Sigmoid colon (tissue), 7 donors: ENCODE results near the gene TDRD9. TPM values are rescaled to one million over a fixed set of nuclear protein-coding genes. Genes with fewer than 3 reads are reported as not detected.

Experiments
- DNase-seq: peaks from one replicate; pipeline ENCODE4 v3.0.0-alpha.2; 2019
- H3K27ac ChIP-seq, 4 donors: fragments of 200-600 bp; sonication (generic); one replicate each; pipeline ENCODE4 v1.5.1; 2016 to 2019; ENCODE audit warnings: mild to moderate bottlenecking in 1 of 4
- H3K27me3 ChIP-seq, 3 donors: fragments of 200-600 bp; sonication (generic); one replicate each; pipeline ENCODE4 v1.5.1; 2019; ENCODE audit warnings: mild to moderate bottlenecking in 1 of 3
- H3K36me3 ChIP-seq, 4 donors: fragments of 200-600 bp; sonication (generic); one replicate each; pipeline ENCODE4 v1.5.1; 2016 to 2019
- H3K4me1 ChIP-seq, 4 donors: fragments of 200-600 bp; sonication (generic); one replicate each; pipeline ENCODE4 v1.5.1; 2017 to 2019
- H3K4me3 ChIP-seq, 4 donors: fragments of 200-600 bp; sonication (generic); one replicate each; pipeline ENCODE4 v1.5.1; 2017 to 2019; ENCODE audit warnings: mild to moderate bottlenecking in 2 of 4, moderate library complexity in 1 of 4
- H3K9me3 ChIP-seq, 4 donors: fragments of 200-600 bp in 3 of 4; sonication (generic) in 3 of 4; one replicate each; pipeline versions ENCODE4 v1.5.1 to v1.6.1; 2013 to 2019
- EP300 ChIP-seq, 4 donors: sonication (generic); formaldehyde crosslinking; IDR thresholded peaks; one replicate each; pipeline ENCODE4 v1.6.1; 2017; ENCODE audit warnings: antibody characterized with exemption in 4 of 4
- POLR2A ChIP-seq, 2 donors: fragments of 450-650 bp; IDR thresholded peaks; one replicate each; pipeline ENCODE4 v1.6.1; 2016; ENCODE audit warnings: antibody characterized with exemption in 2 of 2, mild to moderate bottlenecking in 2 of 2, moderate library complexity in 2 of 2
- POLR2AphosphoS5 ChIP-seq, 4 donors: sonication (generic); formaldehyde crosslinking; IDR thresholded peaks; one replicate each; pipeline ENCODE4 v1.6.1; 2017; ENCODE audit warnings: antibody characterized with exemption in 4 of 4
- WGBS, 2 donors: extraction: QIAGEN DNeasy Blood & Tissue Kit; methylation state at CpG; one replicate each; pipeline ENCODE4 v1.1.7; 2013; 5-methylcytosine and 5-hydroxymethylcytosine counted together
- intact Hi-C: fragments of 100-400 bp; cut with DNase I; formaldehyde crosslinking; loops from one replicate; pipeline ENCODE4 v1.15.1; 2023
- polyA plus RNA-seq, 3 donors: library from polyadenylated mRNA; stranded (reverse); fragments of 200-250 nt; gene quantifications; one replicate each; pipeline ENCODE4 v1.2.3, GENCODE V29; 2013
- total RNA-seq, 4 donors: library from RNA; depleted of rRNA; stranded (reverse); fragments of >200 nt; gene quantifications; one replicate each; pipeline ENCODE4 v1.1.0, GENCODE V29; 2016
- TF ChIP-seq, protein P1 (sequence below), 4 experiments: fragments of 450-650 bp in 3 of 4; fragments of 200-600 bp in 1 of 4; IDR thresholded peaks; one replicate each; pipeline ENCODE4 v1.5.1; 2016 to 2019; ENCODE audit warnings: antibody characterized with exemption in 4 of 4, mild to moderate bottlenecking in 3 of 4, moderate library complexity in 2 of 4
- donor health status: healthy with polysubstance abuse.
- donor health status: Bipolar disorder and iron deficiency.
- donor health status: healthy.

The TDRD9 gene
- total and polyA plus RNA-seq, 7 donors, result 0.58 to 4.6 (median 1.2) TPM

- H3K36me3 ChIP-seq, result no peaks in the 10 kb centered on the region
- H3K4me1 ChIP-seq, result no peaks in the 10 kb centered on the region
- H3K9me3 ChIP-seq, result no peaks in the 10 kb centered on the region
- no peak overlapping the region for H3K4me3 ChIP-seq
- WGBS, 2 donors, result 60 to 71% methylated on average over 11 of the region's 11 CpGs
- no peaks in the 10 kb centered on the region for H3K27me3 ChIP-seq
- DNase-seq, result no peak
- intact Hi-C loops, result no loop called here
- no peak overlapping the region for H3K27ac ChIP-seq
- no peak for TF ChIP-seq POLR2AphosphoS5 (IDR thresholded peaks at IDR 0.05)
- TF ChIP-seq EP300 (IDR thresholded peaks at IDR 0.05), result no peak
- no peak for TF ChIP-seq POLR2A (IDR thresholded peaks at IDR 0.05)
- TF ChIP-seq, protein P1, sequence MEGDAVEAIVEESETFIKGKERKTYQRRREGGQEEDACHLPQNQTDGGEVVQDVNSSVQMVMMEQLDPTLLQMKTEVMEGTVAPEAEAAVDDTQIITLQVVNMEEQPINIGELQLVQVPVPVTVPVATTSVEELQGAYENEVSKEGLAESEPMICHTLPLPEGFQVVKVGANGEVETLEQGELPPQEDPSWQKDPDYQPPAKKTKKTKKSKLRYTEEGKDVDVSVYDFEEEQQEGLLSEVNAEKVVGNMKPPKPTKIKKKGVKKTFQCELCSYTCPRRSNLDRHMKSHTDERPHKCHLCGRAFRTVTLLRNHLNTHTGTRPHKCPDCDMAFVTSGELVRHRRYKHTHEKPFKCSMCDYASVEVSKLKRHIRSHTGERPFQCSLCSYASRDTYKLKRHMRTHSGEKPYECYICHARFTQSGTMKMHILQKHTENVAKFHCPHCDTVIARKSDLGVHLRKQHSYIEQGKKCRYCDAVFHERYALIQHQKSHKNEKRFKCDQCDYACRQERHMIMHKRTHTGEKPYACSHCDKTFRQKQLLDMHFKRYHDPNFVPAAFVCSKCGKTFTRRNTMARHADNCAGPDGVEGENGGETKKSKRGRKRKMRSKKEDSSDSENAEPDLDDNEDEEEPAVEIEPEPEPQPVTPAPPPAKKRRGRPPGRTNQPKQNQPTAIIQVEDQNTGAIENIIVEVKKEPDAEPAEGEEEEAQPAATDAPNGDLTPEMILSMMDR (IDR thresholded peaks at IDR 0.05), result no peak
Observed at GRCh38 chr14:104016873-104017650, 88.8 kb downstream of the TDRD9 start.

GRCh38 chr14:104019029-104019428 lies 90.8 kb downstream of the TDRD9 start:
- intact Hi-C loops, result no loop called here
- H3K36me3 ChIP-seq, result no peaks in the 10 kb centered on the region
- DNase-seq, result no peak
- TF ChIP-seq EP300 (IDR thresholded peaks at IDR 0.05) (no peak), POLR2A (IDR thresholded peaks at IDR 0.05) (no peak), POLR2AphosphoS5 (IDR thresholded peaks at IDR 0.05) (no peak)
- TF ChIP-seq, protein P1 (IDR thresholded peaks at IDR 0.05), result no peak
- H3K9me3 ChIP-seq, result no peaks in the 10 kb centered on the region
- WGBS, 2 donors, result 96 to 97% methylated on average over 1 of the region's 1 CpG
- H3K4me3 ChIP-seq, result no peak overlapping the region
- H3K27ac ChIP-seq, result no peak overlapping the region
- H3K4me1 ChIP-seq, result no peaks in the 10 kb centered on the region
- H3K27me3 ChIP-seq, result no peaks in the 10 kb centered on the region

DNA sequence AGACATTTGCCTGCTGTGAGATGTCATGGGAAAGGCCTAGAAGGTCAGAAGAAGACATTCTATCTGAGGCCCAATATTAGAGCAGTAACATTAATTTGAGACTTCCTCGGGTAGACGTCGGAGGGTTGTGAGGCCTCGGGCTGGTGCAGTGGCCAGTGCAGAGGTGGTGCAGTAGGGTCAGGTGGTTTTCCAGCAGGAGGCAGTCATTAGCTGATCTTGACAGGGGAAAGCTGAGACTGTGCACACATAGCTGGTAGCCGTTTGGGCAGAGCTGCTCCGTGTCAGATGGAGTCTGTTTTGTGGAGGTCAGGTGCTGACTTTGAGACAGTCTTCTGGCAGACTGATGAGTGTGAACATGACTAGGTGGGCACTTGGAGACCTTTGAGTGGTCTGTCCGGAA lies 91.5 kb downstream of the TDRD9 start:
- 82% methylated on average over 7 of the region's 7 CpGs for WGBS, 2 donors
- no peak overlapping the region for H3K27ac ChIP-seq
- H3K27me3 ChIP-seq, result no peaks in the 10 kb centered on the region
- no peak for TF ChIP-seq POLR2AphosphoS5 (IDR thresholded peaks at IDR 0.05)
- TF ChIP-seq, protein P1 (IDR thresholded peaks at IDR 0.05), result no peak
- no peak for TF ChIP-seq POLR2A (IDR thresholded peaks at IDR 0.05)
- no peak for TF ChIP-seq EP300 (IDR thresholded peaks at IDR 0.05)
- no peak for DNase-seq
- no peaks in the 10 kb centered on the region for H3K36me3 ChIP-seq
- intact Hi-C loops, result no loop called here
- no peaks in the 10 kb centered on the region for H3K4me1 ChIP-seq
- no peaks in the 10 kb centered on the region for H3K9me3 ChIP-seq
- H3K4me3 ChIP-seq, result no peak overlapping the region

GRCh38 chr14:104020471-104020870 lies 92.2 kb downstream of the TDRD9 start:
- no peak overlapping the region for H3K4me3 ChIP-seq
- H3K36me3 ChIP-seq, result no peaks in the 10 kb centered on the region
- H3K27ac ChIP-seq, result no peak overlapping the region
- H3K4me1 ChIP-seq, result no peaks in the 10 kb centered on the region
- WGBS, 2 donors, result 69 to 83% methylated on average over 9 of the region's 9 CpGs
- H3K27me3 ChIP-seq, result no peaks in the 10 kb centered on the region
- no peak for DNase-seq
- intact Hi-C loops, result no loop called here
- TF ChIP-seq POLR2AphosphoS5 (IDR thresholded peaks at IDR 0.05) (no peak), POLR2A (IDR thresholded peaks at IDR 0.05) (no peak), EP300 (IDR thresholded peaks at IDR 0.05) (no peak)
- TF ChIP-seq, protein P1 (IDR thresholded peaks at IDR 0.05), result no peak
- H3K9me3 ChIP-seq, result no peaks in the 10 kb centered on the region
